GM23248 (cell line): Measurements from ENCODE around the gene CRELD1.

Experiments used
- EZH2 ChIP-seq: fragments of 200-600 bp; sonication (generic); IDR thresholded peaks from 2 replicates; pipeline ENCODE4 v1.6.1; 2018; ENCODE audit warnings: antibody characterized with exemption, mild to moderate bottlenecking; ENCODE audit not compliant: insufficient read depth, poor library complexity, severe bottlenecking
- EZH2phosphoT487 ChIP-seq: fragments of 200-600 bp; sonication (generic); IDR thresholded peaks from 2 replicates; pipeline ENCODE4 v1.6.1; 2018; ENCODE audit warnings: antibody characterized with exemption, moderate library complexity, mild to moderate bottlenecking, low read depth; ENCODE audit not compliant: insufficient read depth

GRCh38 chr3:9930804-9931418, 2.7 kb upstream of the CRELD1 start:
- no peak for TF ChIP-seq EZH2phosphoT487
- TF ChIP-seq EZH2, result no peak
